GM19193 (cell line): Measurements from ENCODE around the gene CPEB4.

Experiments used
- POLR2A ChIP-seq: IDR thresholded peaks from 4 replicates; pipeline ENCODE4 v1.6.1; 2011; ENCODE audit not compliant: insufficient read depth, insufficient read length; ENCODE audit errors: extremely low read depth

Gene CPEB4

GRCh38 chr5:173962436-173962972, 74.4 kb downstream of the CPEB4 start:
- no peak for TF ChIP-seq POLR2A

GRCh38 chr5:173963182-173963838, 75.2 kb downstream of the CPEB4 start:
- TF ChIP-seq POLR2A = no peak

GRCh38 chr5:173963867-173964441, 75.8 kb downstream of the CPEB4 start:
- TF ChIP-seq POLR2A = peak; percentile 27

GRCh38 chr5:173964506-173964905, 76.4 kb downstream of the CPEB4 start:
- no peak for TF ChIP-seq POLR2A

GRCh38 chr5:173967241-173967640, 79.1 kb downstream of the CPEB4 start:
- TF ChIP-seq POLR2A = no peak

GRCh38 chr5:173968154-173968797, 80.1 kb downstream of the CPEB4 start:
- TF ChIP-seq POLR2A = no peak

GRCh38 chr5:173969167-173970049, 81.3 kb downstream of the CPEB4 start:
- TF ChIP-seq POLR2A = no peak

- TF ChIP-seq POLR2A = no peak
These were observed 82.9 kb downstream of the CPEB4 start for GRCh38 chr5:173970878-173971650.

GRCh38 chr5:173971681-173972345, 83.7 kb downstream of the CPEB4 start:
- no peak for TF ChIP-seq POLR2A

GRCh38 chr5:173972607-173972924, 84.4 kb downstream of the CPEB4 start:
- no peak for TF ChIP-seq POLR2A

- TF ChIP-seq POLR2A = no peak
These were observed 84.9 kb downstream of the CPEB4 start for GRCh38 chr5:173972925-173973615.

- no peak for TF ChIP-seq POLR2A
These were observed 85.4 kb downstream of the CPEB4 start for GRCh38 chr5:173973616-173973969.

- no peak for TF ChIP-seq POLR2A
These were observed 86.6 kb downstream of the CPEB4 start for GRCh38 chr5:173974688-173975239.
